Mesenteric fat pad (tissue), 1 donor: ENCODE results near the gene RNASEH2B. TPM values are rescaled to one million over a fixed set of nuclear protein-coding genes. Genes with fewer than 3 reads are reported as not detected.

Source experiments
- DNase-seq: peaks from one replicate; pipeline ENCODE4 v3.0.0-alpha.2; 2020; ENCODE audit warnings: low spot score
- total RNA-seq: library from RNA; stranded (reverse); fragmentation: NEBNext Ultra II Directional; extraction: Animal tissue kit (Norgen Biotek cat#: 25700); gene quantifications from one replicate; pipeline ENCODE4 v1.2.1, GENCODE V29; 2021
- donor health status: DM: yes; HTN: yes; CAD: no.

Gene RNASEH2B
- total RNA-seq, 1 donor from 2014 or later = 31.6 TPM

DNA sequence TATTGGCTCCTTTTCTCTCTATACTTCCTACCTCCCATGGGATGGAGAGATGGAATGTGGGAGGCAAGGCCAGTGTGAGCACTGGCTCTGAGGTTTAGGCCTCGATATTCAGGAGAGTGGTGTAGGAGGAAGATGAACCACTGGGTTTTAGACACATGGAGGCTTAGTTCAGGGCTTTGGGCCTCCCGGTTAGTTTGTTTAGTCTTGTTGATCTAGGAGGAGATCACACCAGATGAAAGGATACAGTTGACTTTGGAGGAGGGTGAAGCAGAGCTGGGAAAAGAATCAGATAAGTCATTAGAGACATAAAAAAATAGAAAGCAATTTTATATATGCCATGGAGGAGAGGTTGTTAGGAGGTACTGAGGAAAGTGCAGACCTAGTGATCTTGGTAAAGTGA lies 30.9 kb downstream of the RNASEH2B start:
- DNase-seq = no peak

DNA sequence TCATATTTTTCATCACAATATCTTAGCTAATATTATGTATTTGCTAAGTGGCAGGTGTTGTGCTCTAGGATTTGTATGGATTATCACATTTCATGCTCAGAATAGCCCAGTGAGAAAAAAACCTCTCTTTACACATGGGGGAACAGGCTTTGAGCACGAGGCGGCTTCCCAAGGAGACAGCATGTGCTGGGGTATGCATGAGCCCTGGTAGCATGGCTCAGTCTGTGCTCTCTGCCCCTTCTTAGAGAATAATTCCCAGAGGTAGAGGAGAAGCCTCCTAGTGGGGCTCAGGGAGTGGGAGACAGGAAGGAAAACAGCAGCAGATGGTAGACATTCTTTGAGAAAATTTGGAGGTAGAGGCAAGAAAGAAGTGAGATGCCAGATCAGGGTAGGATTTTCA lies 31.6 kb downstream of the RNASEH2B start:
- no peak for DNase-seq

DNA sequence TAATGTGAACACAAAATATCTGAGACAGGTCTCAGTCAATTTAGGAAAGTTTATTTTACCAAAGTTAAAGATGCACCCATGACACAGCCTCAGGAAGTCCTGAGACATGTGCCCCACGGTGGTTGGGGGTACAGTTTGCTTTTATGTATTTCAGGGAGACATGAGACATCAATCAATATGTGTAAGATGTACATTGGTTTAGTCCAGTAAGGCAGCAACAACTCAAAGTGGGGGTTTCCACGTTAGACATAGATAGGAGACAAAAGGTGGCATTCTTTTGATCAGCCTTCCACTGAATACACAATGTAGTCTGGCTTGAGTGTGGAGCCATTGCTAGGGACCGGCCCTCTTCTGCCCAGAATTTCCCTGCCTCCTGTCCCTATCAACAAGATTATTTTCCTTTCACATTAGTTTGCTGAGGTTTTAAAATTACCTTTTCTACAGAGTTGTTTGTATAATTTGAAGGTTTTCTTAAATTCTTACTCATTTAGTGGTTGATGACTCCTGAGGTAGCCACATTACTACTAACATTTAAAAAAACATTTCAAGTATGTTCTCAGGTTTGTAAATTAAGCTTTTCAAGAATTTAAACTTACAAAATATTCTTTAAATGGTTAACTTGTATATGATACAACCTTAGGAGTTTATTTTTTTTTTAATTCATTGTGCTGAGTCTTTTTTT lies 33.2 kb downstream of the RNASEH2B start:
- no peak for DNase-seq

DNA sequence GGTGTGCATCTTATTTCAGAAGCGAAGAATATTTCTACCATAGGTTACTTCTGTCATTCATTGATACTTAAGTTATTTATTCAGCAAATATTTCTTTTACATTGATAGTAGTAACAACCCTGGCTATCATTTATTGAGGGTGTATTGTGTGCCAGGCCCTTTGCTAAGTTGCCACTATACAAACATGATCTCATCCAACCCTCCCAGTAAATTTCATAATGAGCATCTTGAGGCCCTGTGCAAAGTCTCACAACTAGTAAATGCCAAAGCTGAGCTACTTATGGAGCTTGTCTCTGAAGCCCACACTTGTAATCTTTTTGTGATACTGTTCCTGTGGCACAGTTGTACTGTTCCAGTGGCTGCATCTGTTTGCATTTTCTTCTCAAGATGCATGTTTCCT lies 36.1 kb downstream of the RNASEH2B start:
- no peak for DNase-seq

DNA sequence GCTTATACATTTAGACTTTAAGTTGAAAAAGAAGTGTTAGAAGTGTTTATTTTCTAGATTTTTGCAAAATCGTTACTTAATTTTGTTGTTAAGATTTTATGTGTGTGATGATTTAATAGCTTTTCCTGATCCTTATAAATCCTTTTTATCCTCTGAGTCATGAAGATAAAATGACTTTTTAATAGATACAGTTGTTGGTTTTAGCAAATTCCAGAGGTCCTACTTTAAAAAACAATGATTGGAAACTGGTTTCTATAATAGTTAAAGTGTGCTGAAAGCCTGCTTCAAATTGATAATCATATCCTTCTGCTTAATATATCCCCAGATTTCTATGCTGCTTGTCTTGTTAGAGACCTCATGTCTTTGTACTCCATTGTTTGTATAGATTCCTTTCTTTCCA lies 39.0 kb downstream of the RNASEH2B start:
- no peak for DNase-seq

DNA sequence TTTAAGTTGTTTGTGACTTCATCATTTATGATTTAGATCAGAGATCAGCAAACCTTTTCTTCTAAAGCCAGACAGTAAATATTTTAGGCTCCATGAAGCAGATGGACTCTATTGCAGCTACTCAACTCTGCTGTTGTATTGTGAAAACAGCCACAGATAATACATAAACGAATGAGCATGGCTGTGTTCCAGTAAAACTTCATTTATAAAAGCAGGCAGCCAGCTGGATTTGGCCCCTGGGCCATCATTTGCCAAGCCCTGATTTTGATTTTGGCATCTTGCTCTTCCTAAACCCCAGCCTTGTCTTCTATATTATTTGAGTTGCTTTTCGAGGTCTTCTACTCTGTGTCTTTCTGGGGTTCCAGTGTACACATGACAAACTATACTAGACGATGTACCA lies 41.3 kb downstream of the RNASEH2B start:
- no peak for DNase-seq

DNA sequence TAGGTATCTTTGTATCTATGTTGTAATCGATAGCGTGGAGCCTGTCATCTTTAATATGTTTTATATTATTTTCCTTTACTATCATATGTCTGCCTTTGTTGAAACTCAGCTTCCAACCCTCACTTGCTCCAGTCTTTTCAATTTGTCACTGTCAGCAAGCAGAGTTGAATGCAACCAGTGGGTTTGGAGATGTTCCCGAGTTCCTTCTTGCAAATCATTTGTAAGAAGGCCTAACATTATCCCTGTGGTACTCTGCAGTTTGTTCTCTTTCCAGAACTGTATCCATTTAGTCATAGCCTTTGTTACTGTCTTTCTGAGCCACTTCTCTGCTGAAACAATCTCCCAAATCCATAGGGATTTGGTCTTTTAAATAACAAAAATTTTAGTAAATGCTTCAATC lies 41.8 kb downstream of the RNASEH2B start:
- DNase-seq = no peak

DNA sequence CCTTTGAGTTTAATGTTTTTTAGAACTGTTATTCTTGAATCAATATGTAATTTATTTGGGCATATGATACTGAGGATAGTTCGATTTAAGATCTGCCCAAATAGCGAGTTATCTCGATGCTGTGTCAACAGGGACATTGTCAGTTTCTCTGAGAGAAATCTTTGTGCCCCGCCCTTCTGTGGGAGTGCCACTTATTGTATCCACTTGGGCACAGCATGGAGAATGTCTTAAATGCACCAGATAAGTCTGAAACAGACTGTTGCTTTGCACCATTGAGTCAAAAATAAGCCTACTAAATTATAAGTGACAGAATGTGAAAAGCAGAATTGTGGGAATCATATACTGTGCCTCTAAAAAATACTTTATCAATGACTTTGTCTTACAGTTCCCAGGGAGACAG lies 45.6 kb downstream of the RNASEH2B start:
- DNase-seq = no peak

DNA sequence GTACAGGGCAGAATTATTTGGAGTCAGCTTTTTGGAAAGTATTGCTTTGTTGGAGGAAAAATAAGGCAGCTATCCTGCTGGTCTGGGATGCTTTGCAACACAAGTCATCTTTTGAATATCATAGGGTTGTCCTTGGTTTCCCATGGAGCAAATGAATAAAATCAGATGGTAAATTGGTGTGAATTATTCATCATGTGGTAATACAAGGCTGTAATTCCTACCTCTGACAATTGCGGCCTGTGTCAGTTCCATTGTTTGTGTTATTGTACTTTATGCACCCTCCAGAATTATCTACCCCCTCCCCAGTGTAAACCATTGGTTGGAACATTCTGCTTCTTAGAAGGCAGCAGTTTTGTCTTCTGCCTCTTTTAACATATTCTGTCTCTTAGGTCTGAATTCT lies 46.2 kb downstream of the RNASEH2B start:
- no peak for DNase-seq

DNA sequence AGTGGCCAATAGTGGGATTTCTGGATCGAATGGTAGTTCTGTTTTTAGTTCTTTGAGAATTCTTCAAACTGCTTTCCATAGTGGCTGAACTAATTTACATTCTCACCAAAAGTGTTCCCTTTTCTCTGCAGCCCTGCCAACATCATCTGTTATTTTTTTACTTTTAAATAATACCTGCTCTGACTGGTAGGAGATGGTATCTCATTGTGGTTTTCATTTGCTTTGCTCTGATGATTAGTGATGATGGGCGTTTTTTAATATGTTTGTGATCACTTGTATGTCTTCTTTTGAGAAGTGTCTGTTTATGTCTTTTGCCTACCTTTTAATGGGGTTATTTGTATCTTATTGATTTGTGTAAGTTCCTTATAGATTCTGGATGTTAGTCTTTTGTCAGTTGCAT lies 48.0 kb downstream of the RNASEH2B start:
- DNase-seq = no peak

DNA sequence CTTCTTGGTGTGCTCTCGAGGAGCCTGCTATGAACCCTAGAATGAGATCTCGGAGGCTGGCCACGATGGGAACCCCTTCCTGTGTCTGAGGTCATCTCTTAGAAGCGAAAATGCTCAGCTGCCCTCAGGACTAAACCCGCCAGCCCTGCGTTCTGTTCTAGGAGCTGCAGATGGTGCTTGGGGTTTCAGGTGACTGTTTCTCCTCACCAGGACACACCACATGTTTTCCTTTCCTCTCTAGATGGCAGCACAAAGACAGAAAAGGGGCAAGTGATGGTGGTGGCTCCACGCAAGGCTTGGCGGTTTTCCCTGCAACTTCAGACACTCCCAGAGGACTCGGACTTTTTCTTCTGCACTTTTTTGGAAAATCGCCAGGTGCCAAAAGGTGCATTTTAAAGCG lies 60.1 kb downstream of the RNASEH2B start:
- no peak for DNase-seq

DNA sequence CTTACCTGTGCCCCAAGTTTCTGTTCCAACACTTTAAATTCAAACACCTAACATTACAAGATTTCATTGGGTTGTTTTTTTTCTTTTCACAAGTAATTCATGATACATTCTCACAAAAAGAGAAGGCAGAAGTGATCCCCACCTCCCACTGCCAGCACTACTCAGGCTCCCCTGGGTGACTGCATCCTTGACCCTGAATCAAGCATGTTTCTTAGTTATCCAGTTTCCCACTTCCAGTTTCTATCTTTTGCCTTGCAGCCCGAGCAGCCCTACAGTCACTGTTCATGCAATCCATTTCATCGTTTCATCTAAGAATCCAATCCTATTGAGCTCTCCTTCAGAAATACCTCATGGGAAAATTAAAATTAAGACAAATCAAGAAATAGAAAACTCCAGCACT lies 61.4 kb downstream of the RNASEH2B start:
- DNase-seq = no peak

DNA sequence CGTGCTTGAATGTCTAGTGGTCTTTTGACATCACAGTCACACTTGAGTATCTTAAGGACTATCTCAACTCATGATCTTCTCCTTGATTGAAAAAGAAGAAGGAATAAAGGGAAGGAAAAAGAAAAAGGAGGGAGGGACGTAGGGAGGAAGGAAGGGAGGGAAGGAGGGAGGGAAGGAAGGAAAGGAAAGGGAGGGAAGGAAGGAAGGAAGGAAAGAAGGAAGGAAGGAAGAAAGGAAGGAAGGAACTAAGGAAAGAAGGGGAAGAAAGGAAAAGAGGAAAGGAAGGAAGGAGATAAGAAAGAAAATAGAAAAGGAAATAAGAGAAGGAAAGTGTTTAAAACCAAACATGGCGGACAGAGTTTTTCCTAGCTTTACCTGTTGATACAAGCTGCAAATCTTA lies 64.7 kb downstream of the RNASEH2B start:
- no peak for DNase-seq

DNA sequence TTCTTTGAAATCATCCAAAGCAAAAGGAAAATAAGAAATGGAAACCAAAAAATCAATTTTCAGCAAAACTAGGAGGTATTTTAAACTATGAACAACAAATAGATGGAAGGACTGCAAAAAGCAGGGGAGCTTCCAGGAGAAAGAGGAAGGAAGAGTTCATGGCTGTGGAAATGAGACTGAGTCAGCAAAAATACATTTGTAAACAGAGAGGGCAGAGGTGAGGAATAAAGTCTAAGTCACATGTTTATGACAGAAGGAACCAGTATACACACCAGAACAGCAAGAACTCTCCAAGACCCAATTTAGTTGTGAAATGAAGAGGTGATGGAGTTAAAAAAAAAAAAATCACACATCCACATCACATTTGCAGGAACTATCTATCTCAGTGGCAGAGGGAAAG lies 69.6 kb downstream of the RNASEH2B start:
- no peak for DNase-seq

DNA sequence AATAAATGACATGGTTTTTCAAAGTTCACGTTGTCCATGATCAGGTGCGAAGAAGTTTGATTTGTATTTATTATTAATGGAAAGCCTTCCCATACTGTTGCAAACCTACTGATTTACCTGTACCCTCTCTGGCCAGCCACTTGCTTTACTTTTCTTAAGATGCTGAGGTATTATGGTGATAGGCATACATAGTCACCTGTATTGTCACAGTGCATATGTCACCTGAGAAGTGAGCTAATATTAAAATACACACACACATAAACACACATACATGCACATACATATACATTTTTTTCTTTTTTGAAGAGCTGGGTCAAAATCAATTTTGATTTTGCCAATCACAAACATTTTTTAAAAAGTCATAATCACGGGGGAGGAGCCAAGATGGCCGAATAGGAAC lies 72.1 kb downstream of the RNASEH2B start:
- DNase-seq = no peak

DNA sequence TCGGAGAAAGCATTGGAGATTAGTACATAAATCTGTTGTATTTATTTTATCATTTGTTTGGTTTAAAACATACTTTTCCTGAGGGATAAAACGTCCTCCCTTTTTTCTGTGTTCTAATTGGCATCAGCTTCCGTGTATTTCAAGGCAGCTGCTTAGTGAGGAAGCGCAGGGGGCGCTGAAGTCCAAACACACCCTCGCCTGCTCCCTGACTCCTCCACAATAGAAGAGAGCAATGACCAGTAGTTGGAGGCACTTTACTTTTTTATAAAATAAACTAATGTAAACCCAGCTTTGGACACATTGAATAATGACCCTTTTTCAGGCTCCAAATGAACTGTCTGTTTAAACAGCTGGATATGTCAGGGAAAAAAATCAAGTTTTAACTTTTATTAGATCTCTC lies 79.9 kb downstream of the RNASEH2B start:
- no peak for DNase-seq

DNA sequence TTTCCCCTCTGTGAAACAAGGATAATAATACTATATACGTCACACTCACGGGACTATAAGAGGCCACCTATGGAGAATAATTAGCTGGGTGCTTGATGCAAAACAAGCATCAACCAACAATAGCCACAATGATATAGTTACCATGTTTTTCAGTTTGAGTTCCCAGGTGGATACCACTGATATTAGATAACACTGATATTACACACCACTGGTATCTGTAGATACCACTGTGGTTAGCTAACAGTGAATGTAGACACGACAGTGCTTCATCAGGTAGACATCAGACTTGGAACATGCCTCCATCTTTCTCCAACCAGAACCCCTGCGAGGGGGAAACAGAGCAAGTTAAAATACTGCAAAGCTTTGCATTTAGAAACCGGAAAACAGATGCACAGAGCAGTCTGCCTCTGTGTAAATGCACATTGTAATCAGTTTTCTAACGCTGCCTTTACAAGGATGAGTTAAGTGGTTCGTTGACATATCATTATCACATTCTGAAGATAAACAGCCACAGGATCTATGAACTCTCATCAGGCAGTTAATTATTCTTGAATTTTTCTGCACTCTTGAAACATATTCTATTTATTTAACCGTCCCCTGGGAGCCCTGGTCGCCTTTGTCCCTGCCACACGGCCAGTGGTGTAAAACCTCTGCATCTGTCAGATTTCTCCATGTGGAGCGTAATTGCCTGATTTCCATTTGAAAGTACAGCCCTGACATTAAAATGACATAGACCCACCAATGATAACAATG lies 80.7 kb downstream of the RNASEH2B start:
- no peak for DNase-seq

DNA sequence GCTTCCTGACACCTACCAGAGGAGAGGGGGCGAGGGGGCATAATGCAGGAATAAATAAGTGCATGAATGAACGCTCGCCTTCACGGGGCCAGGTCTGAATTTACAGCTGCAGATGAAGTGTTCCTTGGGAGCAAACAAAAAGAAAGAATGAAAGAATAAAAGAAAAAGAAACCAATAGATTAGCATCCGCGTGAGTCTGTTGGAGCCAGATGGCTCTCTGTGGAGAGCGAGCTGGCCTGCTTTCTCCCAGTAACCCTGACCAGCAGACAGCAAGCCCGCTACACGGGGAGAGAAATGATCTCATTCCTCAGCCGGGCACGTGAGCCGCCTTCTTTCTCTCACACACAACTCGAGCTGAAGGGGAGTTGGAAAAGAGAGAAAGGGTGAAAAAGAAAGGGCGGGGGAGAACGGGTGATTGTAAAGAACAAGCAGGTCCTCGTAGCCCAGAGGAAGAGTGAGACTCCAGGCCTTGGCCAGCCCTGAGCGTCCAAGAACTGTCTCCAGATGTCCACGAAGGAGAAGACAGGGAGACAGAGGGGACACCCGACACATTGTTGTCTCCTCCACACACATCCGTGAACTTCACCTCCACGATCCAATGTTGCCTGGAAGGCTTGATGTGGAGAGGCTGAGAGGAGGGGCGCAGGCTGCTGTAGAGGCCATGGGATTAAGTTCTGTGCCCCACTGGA lies 81.4 kb downstream of the RNASEH2B start:
- DNase-seq = no peak

DNA sequence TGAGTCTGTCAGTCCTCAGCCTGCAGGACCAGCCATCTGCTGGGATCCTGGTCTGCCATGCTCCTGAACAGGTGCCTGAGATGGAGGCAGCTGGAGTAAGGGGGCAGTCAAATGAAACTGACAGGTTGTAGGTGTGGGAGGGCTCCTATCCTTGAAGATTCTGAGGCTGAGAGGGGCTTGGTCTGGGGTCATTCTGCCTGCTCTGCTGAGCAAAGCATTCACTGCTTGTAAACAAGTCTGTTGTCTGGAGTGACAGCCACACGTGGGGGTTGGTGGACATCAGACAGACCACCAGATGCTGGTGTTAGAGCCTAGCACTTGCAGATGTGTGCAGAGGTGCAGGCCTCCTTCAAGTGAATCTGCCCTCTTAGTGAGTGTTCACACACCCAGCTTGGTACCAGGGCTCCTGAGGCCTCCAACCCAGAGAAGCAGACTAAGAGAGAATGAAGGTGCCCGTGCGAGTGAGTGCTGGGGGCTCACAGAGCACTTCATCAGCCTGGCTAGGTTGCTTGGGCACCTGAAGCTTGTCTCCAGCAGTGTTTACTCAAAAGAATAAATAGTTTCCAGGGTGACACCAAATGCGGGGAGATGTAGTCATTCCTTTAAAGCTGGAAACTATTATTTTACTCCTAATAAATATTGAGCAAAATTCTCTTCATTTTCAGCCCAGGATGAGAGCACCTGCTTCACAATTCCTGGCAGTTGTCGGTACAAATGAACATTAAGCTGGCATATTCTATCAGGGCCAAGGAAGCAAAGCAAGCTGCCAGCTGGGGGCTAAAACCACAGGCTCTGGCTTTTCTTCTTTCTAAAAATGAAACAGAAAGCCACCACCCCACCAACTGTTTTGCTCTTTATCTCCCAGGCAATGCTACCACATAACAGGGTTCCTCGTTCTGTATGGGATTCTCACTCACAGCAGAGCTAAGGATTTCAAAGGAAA lies 82.3 kb downstream of the RNASEH2B start:
- no peak for DNase-seq

DNA sequence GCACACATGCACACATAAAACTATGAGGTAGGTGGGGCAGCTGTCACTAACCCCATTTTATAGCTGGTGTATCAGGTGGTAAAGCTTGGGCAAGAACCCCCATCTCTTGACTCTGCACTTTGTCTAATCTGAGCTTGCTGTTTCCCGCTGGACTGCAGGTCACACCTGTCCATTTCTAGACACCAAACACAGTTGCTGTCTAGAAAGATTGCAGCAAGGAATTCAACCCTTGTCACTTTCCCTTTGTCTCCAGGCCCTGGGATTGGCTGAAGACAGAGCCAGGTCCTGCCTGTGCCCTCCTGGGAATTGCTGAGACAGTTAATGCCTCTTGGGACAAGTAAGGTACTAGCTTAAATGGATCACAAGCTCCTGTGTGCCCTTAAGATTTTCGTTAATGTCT lies 83.8 kb downstream of the RNASEH2B start:
- no peak for DNase-seq

DNA sequence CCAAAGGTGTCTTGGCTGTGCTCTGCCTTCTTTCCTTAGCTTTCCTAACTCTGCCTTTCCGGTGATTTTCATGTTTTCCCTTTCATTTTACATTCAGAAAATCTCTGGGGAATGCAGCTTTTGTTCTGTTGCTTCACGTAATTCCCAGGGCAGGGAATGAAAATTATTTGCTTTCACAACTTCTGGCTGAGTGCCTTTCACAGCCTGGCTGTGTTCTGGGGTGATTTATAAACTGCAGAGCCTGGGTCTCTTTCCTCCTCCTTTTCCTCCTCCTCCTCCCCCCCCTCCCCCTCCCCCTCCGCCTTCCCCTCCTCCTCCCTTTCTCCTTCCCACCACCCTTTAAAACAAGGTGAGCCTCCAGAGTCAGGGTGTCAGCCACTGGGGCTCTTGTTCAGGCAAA lies 84.3 kb downstream of the RNASEH2B start:
- DNase-seq = no peak
